ENCODE data around the gene ADK.
"Not testable (repeated sequence)": the region's sequence is repeated elsewhere in the genome, so short reads cannot be mapped to it uniquely, and the experiment has no call there.

The ADK gene

GRCh38 chr10:74523199-74523598 lies 372.2 kb downstream of the ADK start:
- no peak for TF ChIP-seq CTCF (conservative IDR thresholded peaks at IDR 0.05; ENCODE audit: low read depth, low read length)
- Histone ChIP-seq H3K79me2 (ENCODE audit: insufficient read depth, low read depth) (no peaks in the 10 kb centered on the region), H3K27me3 (ENCODE audit: insufficient read depth, low read depth) (no peaks in the 10 kb centered on the region)

GRCh38 chr10:74525885-74526284 lies 374.9 kb downstream of the ADK start:
- Histone ChIP-seq H3K27ac (no peak overlapping the region), H3K4me3 (IDR thresholded peaks at IDR 0.05; ENCODE audit: insufficient read depth, low read depth, low read length) (no peak overlapping the region), H3K4me2 (no peak overlapping the region), H2AFZ (ENCODE audit: low read depth) (no peak overlapping the region), H3K9ac (no peak overlapping the region), H3K79me2 (ENCODE audit: insufficient read depth, low read depth) (no peaks in the 10 kb centered on the region), H4K20me1 (ENCODE audit: insufficient read depth) (no peaks in the 10 kb centered on the region), H3K27me3 (ENCODE audit: insufficient read depth, low read depth) (no peaks in the 10 kb centered on the region), H3K36me3 (ENCODE audit: insufficient read depth) (no peaks in the 10 kb centered on the region), H3K4me1 (ENCODE audit: low read depth, poor library complexity, severe bottlenecking) (peaks cover 6% of the 10 kb centered on the region)
- TF ChIP-seq CTCF (conservative IDR thresholded peaks at IDR 0.05; ENCODE audit: low read depth, low read length): no peak

More at GRCh38 chr10:74523199-74523598, 372.2 kb downstream of the ADK start:
- no peak overlapping the region for H2AFZ ChIP-seq (ENCODE audit: low read depth)
- H3K4me3 ChIP-seq (IDR thresholded peaks at IDR 0.05; ENCODE audit: insufficient read depth, low read depth, low read length): no peak overlapping the region
- H3K27ac ChIP-seq: no peak overlapping the region
- H3K9ac ChIP-seq: no peak overlapping the region
- no peaks in the 10 kb centered on the region for H3K36me3 ChIP-seq (ENCODE audit: insufficient read depth)
- peaks cover 7% of the 10 kb centered on the region for H3K4me1 ChIP-seq (ENCODE audit: low read depth, poor library complexity, severe bottlenecking)
- no peaks in the 10 kb centered on the region for H4K20me1 ChIP-seq (ENCODE audit: insufficient read depth)
- no peak overlapping the region for H3K4me2 ChIP-seq

- not testable (repeated sequence) for H3K4me3 ChIP-seq (IDR thresholded peaks at IDR 0.05; ENCODE audit: insufficient read depth, low read depth, low read length); H3K4me2 ChIP-seq; H3K79me2 ChIP-seq (ENCODE audit: insufficient read depth, low read depth); H3K36me3 ChIP-seq (ENCODE audit: insufficient read depth); H3K27me3 ChIP-seq (ENCODE audit: insufficient read depth, low read depth); H2AFZ ChIP-seq (ENCODE audit: low read depth); H3K27ac ChIP-seq; H4K20me1 ChIP-seq (ENCODE audit: insufficient read depth); H3K9ac ChIP-seq; H3K4me1 ChIP-seq (ENCODE audit: low read depth, poor library complexity, severe bottlenecking)
Observed at GRCh38 chr10:74527611-74528010, 376.6 kb downstream of the ADK start.

- H3K4me2 ChIP-seq: no peak overlapping the region
- no peak overlapping the region for H2AFZ ChIP-seq (ENCODE audit: low read depth)
- no peaks in the 10 kb centered on the region for H4K20me1 ChIP-seq (ENCODE audit: insufficient read depth)
Observed at GRCh38 chr10:74529205-74529604, 378.2 kb downstream of the ADK start.

GRCh38 chr10:74530981-74531380 lies 380.0 kb downstream of the ADK start:
- no peak overlapping the region for H3K4me2 ChIP-seq
- TF ChIP-seq CTCF (conservative IDR thresholded peaks at IDR 0.05; ENCODE audit: low read depth, low read length): no peak
- H3K79me2 ChIP-seq (ENCODE audit: insufficient read depth, low read depth): no peaks in the 10 kb centered on the region
- H3K27me3 ChIP-seq (ENCODE audit: insufficient read depth, low read depth): no peaks in the 10 kb centered on the region
- H3K36me3 ChIP-seq (ENCODE audit: insufficient read depth): no peaks in the 10 kb centered on the region
- H2AFZ ChIP-seq (ENCODE audit: low read depth): no peak overlapping the region
- no peaks in the 10 kb centered on the region for H4K20me1 ChIP-seq (ENCODE audit: insufficient read depth)
- H3K9ac ChIP-seq: no peak overlapping the region
- no peaks in the 10 kb centered on the region for H3K4me1 ChIP-seq (ENCODE audit: low read depth, poor library complexity, severe bottlenecking)
- no peak overlapping the region for H3K4me3 ChIP-seq (IDR thresholded peaks at IDR 0.05; ENCODE audit: insufficient read depth, low read depth, low read length)
- H3K27ac ChIP-seq: no peak overlapping the region

More at GRCh38 chr10:74529205-74529604, 378.2 kb downstream of the ADK start:
- Histone ChIP-seq H3K27ac (no peak overlapping the region), H3K4me1 (ENCODE audit: low read depth, poor library complexity, severe bottlenecking) (no peaks in the 10 kb centered on the region), H3K36me3 (ENCODE audit: insufficient read depth) (no peaks in the 10 kb centered on the region), H3K79me2 (ENCODE audit: insufficient read depth, low read depth) (no peaks in the 10 kb centered on the region), H3K27me3 (ENCODE audit: insufficient read depth, low read depth) (no peaks in the 10 kb centered on the region), H3K9ac (no peak overlapping the region), H3K4me3 (IDR thresholded peaks at IDR 0.05; ENCODE audit: insufficient read depth, low read depth, low read length) (no peak overlapping the region)
- no peak for TF ChIP-seq CTCF (conservative IDR thresholded peaks at IDR 0.05; ENCODE audit: low read depth, low read length)
